Medulla oblongata (tissue), 1 donor: ENCODE measurements around the gene ZNF235.
"Not testable (repeated sequence)": the region's sequence is repeated elsewhere in the genome, so short reads cannot be mapped to it uniquely, and the experiment has no call there.

ENCODE experiments used
- DNase-seq: peaks from one replicate; pipeline ENCODE4 v3.0.0-alpha.2; 2015; ENCODE audit errors: extremely low spot score

Gene ZNF235

GRCh38 chr19:44304659-44305193 lies at the start of gene ZNF235:
Gene ZNF235 (minus strand): TSS chr19:44305025. CDS start chr19:44303404, 1,621 bp downstream.
- peak; percentile 99 for DNase-seq

- DNase-seq, result peak; percentile 12
These were observed 41.7 kb upstream of the ZNF235 start for GRCh38 chr19:44346556-44346955.

GRCh38 chr19:44345959-44346358 lies 41.1 kb upstream of the ZNF235 start:
- DNase-seq, result peak; percentile 66

DNA sequence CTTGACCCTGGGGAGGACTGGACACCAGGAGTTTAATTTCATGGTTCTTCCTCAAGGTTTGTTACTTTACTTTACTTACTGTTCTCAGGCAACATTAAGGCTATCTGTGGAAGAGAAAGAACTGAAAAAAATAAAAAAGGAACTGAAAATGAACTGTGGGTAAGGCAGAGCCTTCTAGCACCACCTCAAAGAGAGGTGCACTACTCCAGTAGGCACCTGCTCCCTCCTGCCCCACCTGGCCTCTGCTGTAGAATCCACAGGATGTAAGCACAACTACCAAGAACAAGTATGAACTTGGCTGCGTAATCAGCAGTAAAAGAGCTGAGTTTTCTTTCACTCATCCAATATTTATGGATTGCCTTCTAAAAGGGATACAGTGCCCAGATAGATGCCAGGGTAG lies 39.4 kb upstream of the ZNF235 start:
- no peak for DNase-seq

- DNase-seq, result no peak
These were observed 37.0 kb upstream of the ZNF235 start for GRCh38 chr19:44341794-44342193.

DNA sequence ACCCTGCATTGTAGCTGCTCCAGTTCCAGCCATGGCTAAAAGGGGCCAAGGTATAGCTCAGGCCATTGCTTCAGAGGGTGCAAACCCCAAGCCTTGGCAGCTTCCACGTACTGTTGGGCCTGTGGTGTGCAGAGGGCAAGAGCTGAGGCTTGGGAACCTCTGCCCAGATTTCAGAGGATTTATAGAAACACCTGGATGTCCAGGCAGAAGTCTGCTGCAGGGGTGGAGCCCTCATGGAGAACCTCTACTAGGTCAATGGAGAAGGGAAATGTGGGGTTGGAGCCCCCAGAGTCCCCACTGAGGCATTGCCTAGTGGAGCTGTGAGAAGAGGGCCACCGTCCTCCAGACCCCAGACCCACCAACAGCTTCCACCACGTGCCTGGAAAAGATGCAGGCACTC lies 29.8 kb upstream of the ZNF235 start:
- not testable (repeated sequence) for DNase-seq

GRCh38 chr19:44332145-44332544 lies 27.3 kb upstream of the ZNF235 start:
- no peak for DNase-seq

GRCh38 chr19:44315883-44316282 lies 11.1 kb upstream of the ZNF235 start:
- no peak for DNase-seq

GRCh38 chr19:44313231-44313630 lies 8.4 kb upstream of the ZNF235 start:
- no peak for DNase-seq

- DNase-seq, result no peak
These were observed 3.2 kb upstream of the ZNF235 start for GRCh38 chr19:44308011-44308410.

DNA sequence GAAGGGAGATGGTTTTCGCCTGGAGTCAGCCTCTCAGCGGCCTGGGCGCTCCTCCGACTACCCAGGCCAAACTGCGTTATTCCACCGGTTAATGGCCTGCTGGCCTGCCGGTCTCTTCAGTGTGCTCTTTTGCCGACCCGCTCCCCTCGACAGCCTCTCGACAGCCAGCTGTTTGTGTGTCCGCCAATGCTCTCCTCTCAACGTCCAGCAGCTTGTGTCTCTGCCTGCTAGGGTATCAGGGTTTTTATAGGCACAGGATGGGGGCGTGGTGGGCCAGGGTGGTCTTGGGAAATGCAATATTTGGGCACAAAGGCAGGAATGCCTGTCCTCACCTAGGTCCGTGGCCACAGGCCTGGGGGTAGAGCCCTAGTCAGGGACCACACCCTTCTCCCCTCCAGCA lies 1.5 kb upstream of the ZNF235 start:
- DNase-seq, result no peak

DNA sequence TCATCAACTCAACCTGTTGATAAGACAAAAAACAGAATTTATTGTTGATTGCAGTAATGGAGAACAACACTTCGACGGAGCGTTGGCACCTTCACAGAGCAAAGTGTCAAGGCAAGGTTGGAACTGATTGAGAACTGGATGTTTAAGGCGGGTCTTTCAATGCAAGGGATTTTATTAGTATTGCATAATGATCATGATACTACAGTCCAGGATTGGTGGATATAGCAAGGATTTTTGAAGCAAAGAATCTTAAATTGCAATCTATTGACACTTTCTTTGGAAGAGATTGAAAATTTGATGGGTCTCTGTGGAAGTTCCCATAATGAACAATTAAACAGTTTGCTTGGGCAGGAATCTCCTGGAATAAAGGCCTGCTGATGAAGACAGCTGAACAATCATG lies 632 bp upstream of the ZNF235 start:
- no peak for DNase-seq

DNA sequence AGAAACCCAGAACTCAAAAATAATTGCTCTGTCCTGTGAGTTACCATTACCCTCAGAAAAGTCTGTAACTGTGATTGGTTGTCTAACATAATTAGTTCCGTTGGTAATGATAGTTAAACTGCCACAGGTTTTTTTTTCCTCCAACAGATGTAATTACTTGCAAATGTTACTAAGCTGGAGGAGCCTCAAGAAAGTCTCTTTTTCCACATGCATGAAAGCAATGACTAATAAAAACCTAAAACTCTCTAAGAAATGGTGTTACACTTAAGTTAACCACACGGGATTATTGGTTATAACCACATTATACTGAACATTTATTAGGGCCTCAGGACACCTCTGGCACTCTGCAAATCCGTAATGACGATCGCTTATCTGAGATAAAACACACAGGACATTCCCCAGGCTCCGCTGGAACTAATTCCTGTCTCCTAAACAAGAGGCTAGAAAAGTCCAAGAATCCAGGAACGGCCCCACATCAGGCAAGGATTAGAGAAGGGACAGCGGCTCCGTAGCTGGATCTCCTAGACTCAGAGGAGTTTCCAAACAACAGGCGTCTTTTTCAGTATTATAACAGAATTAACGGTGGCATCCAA lies 753 bp downstream of the ZNF235 start:
- no peak for DNase-seq

- DNase-seq, result no peak
These were observed 1.5 kb downstream of the ZNF235 start for GRCh38 chr19:44303320-44303719.

GRCh38 chr19:44284968-44285367 lies 19.9 kb downstream of the ZNF235 start:
- DNase-seq, result no peak

DNA sequence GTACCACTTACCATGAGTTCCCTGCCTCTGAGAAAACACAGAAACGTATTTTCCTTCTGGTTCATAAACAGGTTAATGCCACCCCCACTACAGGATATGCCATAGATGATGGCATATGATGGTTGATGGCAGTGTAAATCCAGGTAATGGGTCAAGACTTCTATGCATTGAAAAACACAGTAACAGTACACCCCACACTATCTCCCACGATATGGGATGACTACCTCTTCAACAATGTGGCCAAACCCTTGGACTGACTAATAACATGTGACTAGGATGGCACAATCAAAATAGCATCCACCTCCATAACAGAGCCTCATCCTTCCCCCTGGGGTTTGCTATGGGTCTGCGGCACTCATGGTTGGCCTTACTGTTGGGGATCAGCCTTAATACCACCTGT lies 22.0 kb downstream of the ZNF235 start:
- no peak for DNase-seq

DNA sequence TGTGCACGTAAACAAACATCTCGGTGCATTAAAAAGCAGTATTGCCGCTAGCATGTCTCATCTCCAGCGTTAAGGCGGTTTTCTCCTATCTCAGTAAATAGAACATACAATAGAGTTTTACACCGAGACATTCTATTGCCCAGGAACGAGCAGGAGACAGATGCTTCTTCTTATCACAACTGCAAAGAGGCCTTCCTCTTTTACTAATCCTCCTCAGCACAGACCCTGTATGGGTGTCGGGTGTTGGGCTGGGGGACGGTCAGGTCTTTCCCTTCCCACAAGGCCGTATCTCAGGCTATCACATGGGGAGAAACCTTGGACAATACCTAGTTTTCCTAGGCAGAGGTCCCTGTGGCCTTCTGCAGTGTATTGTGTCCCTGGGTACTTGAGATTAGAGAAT lies 23.9 kb downstream of the ZNF235 start:
- no peak for DNase-seq

DNA sequence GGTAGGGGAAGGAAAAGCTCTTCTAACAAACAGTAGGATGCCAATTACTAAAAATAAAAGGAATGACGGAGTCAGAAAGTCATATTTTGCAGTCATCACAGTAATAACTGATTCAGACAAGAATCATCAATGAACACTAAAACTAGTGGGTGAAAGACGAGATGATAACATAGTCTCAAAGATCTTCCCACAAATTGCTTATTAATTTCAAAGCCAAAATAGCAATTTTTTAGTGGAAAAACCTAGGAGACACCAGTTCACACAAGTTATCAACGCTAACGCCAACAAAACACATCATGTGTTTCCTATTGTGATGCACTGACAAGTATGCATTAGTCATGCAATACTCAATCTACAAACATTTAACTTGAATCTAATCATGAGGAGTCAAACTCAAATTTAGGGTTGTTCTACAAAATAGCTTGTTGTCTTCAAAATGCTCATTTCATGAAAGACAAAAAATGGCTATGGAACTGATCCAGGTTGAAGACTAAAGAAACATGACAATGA lies 26.6 kb downstream of the ZNF235 start:
- DNase-seq, result no peak

- DNase-seq, result no peak
These were observed 27.5 kb downstream of the ZNF235 start for GRCh38 chr19:44277331-44277730.

DNA sequence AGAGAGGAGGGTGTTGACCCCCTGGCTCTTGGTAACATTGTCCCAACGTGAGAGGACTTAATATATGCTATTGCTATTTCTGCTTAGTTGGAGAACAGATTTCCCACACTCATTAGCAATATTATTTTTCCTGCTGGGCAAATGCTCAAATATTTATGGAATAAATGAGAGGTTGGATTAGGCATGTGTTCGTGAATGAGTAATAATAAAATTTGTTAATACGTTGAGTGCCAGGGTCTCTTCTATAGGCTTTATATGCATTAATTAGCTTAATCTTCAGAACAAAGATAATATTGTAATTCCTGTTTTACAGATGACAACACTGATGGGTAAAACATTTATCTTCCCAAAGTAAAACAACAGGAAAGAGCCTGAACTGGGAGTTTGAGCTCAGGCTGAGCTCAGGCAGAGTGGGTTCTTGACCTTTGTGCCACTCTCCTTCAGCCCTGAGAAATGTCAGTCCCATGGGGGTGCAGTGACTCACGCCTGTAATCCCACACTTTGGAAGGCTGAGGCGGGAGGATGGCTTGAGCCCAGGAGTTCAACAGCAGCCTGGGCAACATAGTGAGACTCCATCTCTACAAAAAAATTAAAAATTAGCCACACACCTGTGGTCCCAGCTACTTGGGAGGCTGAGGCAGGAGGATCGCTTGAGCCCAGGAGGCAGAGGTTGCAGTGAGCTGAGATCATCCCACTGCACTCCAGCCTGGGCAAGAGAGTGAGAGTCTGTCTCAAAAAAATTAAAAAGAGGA lies 44.0 kb downstream of the ZNF235 start:
- no peak for DNase-seq

GRCh38 chr19:44260343-44260681 lies 44.5 kb downstream of the ZNF235 start:
- DNase-seq, result no peak

GRCh38 chr19:44258835-44259413 lies 45.9 kb downstream of the ZNF235 start:
- DNase-seq, result no peak

DNA sequence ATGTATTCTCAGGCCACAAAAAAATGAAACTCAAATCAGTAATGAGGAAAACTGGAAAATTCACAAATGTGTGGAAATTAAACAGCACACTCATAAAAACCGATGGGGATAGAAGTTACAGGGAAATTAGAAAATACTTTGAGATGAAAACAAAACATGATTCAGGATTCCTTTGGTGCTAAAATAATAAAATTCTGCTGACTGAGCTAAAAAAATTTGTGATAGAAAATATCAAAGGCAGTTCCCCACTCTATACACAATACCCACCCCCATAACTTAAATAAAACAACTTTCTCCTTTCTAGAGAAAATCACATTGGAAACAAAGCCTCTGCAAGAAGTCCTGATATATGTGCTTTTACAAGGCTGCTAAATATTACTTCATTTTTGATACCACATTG lies 46.7 kb downstream of the ZNF235 start:
- DNase-seq, result no peak
